ENCODE results near the gene GALNT2.

GALNT2 gene

GRCh38 chr1:230077011-230077410 lies 10.0 kb downstream of the GALNT2 start:
- H3K9me3 ChIP-seq (ENCODE audit: insufficient read depth, low read length): no peaks in the 10 kb centered on the region
- H3K9ac ChIP-seq (ENCODE audit: insufficient read length, low read depth): no peak overlapping the region
- H3K36me3 ChIP-seq (ENCODE audit: insufficient read depth, insufficient read length, low read length): peaks cover 29% of the 10 kb centered on the region
- H3K4me1 ChIP-seq (ENCODE audit: insufficient read depth, insufficient read length): peaks cover 13% of the 10 kb centered on the region
- TF ChIP-seq YY1 (IDR thresholded peaks at IDR 0.05; ENCODE audit: insufficient read depth, insufficient read length) (no peak), ZNF274 (IDR thresholded peaks at IDR 0.05; ENCODE audit: low read depth, low read length) (no peak), SUZ12 (IDR thresholded peaks at IDR 0.05; ENCODE audit: extremely low read depth, insufficient read depth, insufficient read length) (no peak)
- no peak for DNase-seq (ENCODE audit: low read depth, low spot score)
- H3K4me3 ChIP-seq (ENCODE audit: insufficient read length, low read depth): no peak overlapping the region
- H3K27me3 ChIP-seq (ENCODE audit: insufficient read depth, insufficient read length): no peaks in the 10 kb centered on the region

DNA sequence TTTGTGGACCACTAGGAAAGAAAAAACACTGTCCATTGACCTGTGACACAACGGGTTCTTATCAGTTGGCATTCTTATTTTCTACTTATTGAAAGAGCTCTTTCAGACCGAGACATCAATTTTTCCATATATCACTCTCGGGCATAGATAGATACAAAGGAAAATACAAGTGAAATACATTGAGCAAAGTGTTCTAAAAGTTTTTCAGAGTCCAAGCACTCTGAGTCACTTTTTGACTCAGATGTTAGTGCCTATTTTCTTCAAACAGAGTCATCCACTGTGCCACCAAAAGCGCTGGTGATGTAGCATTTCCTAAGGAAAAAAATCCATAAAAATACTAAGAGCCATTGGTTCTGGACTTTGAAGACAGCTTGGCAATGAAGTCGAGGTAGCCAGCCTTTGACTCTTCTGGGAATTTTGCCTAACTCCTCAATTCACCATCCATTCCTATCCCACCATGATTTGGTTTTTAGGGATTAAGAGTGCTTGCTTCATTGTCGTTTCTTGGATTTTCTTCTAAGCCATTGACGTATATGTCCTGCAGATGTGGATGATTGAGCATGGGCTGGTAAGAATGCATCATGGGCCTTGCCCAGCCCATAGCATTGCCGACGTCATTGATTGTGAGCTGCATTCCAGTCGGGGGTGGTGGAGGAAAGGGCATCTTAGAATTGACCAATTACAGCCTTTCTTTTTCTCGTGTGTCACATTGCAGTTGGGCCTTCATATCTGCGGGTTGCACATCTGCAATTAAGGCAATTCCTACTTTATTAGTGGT lies 10.6 kb downstream of the GALNT2 start:
- TF ChIP-seq ZNF274 (IDR thresholded peaks at IDR 0.05; ENCODE audit: low read depth, low read length): no peak
- Histone ChIP-seq H3K9ac (ENCODE audit: insufficient read length, low read depth) (no peak overlapping the region), H3K4me3 (ENCODE audit: insufficient read length, low read depth) (no peak overlapping the region), H3K27me3 (ENCODE audit: insufficient read depth, insufficient read length) (no peaks in the 10 kb centered on the region), H3K36me3 (ENCODE audit: insufficient read depth, insufficient read length, low read length) (peaks cover 29% of the 10 kb centered on the region), H3K4me1 (ENCODE audit: insufficient read depth, insufficient read length) (peaks cover 11% of the 10 kb centered on the region), H3K9me3 (ENCODE audit: insufficient read depth, low read length) (no peaks in the 10 kb centered on the region; the same call in 1 of the 2 replicates)
- no peak for DNase-seq (ENCODE audit: low read depth, low spot score)

GRCh38 chr1:230079199-230080024 lies 12.4 kb downstream of the GALNT2 start:
- H3K36me3 ChIP-seq (ENCODE audit: insufficient read depth, insufficient read length, low read length): peaks cover 29% of the 10 kb centered on the region
- H3K4me3 ChIP-seq (ENCODE audit: insufficient read length, low read depth): no peak overlapping the region
- no peak for DNase-seq (ENCODE audit: low read depth, low spot score)
- H3K9ac ChIP-seq (ENCODE audit: insufficient read length, low read depth): no peak overlapping the region
- H3K9me3 ChIP-seq (ENCODE audit: insufficient read depth, low read length): no peaks in the 10 kb centered on the region; the same call in 1 of the 2 replicates
- H3K27me3 ChIP-seq (ENCODE audit: insufficient read depth, insufficient read length): no peaks in the 10 kb centered on the region
- TF ChIP-seq YY1 (IDR thresholded peaks at IDR 0.05; ENCODE audit: insufficient read depth, insufficient read length): no peak
- TF ChIP-seq SUZ12 (IDR thresholded peaks at IDR 0.05; ENCODE audit: extremely low read depth, insufficient read depth, insufficient read length): no peak
- TF ChIP-seq ZNF274 (IDR thresholded peaks at IDR 0.05; ENCODE audit: low read depth, low read length): no peak
- H3K4me1 ChIP-seq (ENCODE audit: insufficient read depth, insufficient read length): peaks cover 14% of the 10 kb centered on the region

DNA sequence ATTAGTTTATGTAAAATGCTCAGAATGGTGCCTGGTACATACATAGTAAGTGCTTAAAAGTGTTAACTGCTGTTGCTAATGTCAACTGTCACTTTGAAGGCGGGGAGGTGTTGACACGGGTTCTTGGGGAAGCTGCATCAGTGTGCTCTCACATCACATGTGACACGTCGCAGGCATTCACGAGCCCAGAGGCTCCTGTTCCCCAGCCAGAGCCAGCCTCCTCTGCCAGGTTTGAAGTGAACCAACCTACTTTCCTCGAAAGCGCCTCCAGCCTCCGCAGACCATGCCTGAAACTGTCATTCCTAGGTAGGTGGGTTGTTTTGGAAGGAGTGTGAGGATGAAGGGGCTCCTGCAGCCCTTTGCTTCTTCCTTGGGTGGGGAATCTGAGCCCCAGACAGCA lies 13.8 kb downstream of the GALNT2 start:
- no peaks in the 10 kb centered on the region; the same call in 1 of the 2 replicates for H3K9me3 ChIP-seq (ENCODE audit: insufficient read depth, low read length)
- H3K27me3 ChIP-seq (ENCODE audit: insufficient read depth, insufficient read length): no peaks in the 10 kb centered on the region
- no peak overlapping the region for H3K4me3 ChIP-seq (ENCODE audit: insufficient read length, low read depth)
- H3K9ac ChIP-seq (ENCODE audit: insufficient read length, low read depth): no peak overlapping the region
- DNase-seq (ENCODE audit: low read depth, low spot score): no peak
- peaks cover 18% of the 10 kb centered on the region for H3K4me1 ChIP-seq (ENCODE audit: insufficient read depth, insufficient read length)
- TF ChIP-seq SUZ12 (IDR thresholded peaks at IDR 0.05; ENCODE audit: extremely low read depth, insufficient read depth, insufficient read length) (no peak), YY1 (IDR thresholded peaks at IDR 0.05; ENCODE audit: insufficient read depth, insufficient read length) (no peak)
- H3K36me3 ChIP-seq (ENCODE audit: insufficient read depth, insufficient read length, low read length): peaks cover 28% of the 10 kb centered on the region

DNA sequence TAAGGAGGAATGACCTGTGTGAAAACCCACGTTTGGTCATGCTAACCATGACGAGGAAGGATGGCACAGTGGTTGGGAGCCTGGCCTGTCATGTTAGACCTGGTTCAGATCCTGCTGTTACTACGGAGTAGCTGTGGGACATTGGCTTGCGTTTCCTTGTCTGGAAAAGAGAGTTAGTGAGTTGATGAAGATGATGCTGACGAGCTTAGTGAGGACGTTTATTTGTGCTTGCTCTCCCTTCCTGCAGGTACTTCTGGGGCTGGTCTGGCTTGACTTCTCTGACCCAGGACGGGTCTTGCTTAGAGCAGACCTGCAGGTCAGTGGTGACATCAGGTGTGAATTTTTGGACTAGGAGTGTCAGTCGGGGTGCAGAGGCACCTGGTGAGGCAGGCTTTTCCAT lies 14.7 kb downstream of the GALNT2 start:
- TF ChIP-seq SUZ12 (IDR thresholded peaks at IDR 0.05; ENCODE audit: extremely low read depth, insufficient read depth, insufficient read length) (no peak), YY1 (IDR thresholded peaks at IDR 0.05; ENCODE audit: insufficient read depth, insufficient read length) (no peak), ZNF274 (IDR thresholded peaks at IDR 0.05; ENCODE audit: low read depth, low read length) (no peak)
- DNase-seq (ENCODE audit: low read depth, low spot score): no peak
- peaks cover 19% of the 10 kb centered on the region for H3K36me3 ChIP-seq (ENCODE audit: insufficient read depth, insufficient read length, low read length)
- no peak overlapping the region for H3K9ac ChIP-seq (ENCODE audit: insufficient read length, low read depth)
- no peaks in the 10 kb centered on the region for H3K27me3 ChIP-seq (ENCODE audit: insufficient read depth, insufficient read length)
- H3K4me3 ChIP-seq (ENCODE audit: insufficient read length, low read depth): no peak overlapping the region
- peaks cover 20% of the 10 kb centered on the region for H3K4me1 ChIP-seq (ENCODE audit: insufficient read depth, insufficient read length)
- H3K9me3 ChIP-seq (ENCODE audit: insufficient read depth, low read length): no peaks in the 10 kb centered on the region; the same call in 1 of the 2 replicates

DNA sequence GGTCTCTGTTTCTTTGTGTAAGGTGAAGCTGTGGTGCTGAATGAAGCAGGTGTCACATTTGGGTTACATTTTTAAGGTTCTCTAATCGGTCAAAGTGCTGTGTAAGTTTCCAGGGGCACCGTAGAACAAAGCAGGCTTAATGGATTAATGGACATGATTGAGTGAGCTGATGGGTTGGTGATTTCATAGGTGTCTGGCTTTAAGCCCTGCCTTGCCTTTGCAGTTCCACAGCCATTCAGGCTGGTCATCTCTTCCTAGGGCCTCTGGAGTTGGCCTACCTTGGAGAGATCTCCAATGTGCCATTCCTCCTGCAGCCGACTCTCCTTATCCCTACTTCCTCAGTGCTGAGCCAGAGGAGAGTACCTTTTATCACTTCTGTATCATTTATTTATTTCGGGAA lies 15.2 kb downstream of the GALNT2 start:
- H3K36me3 ChIP-seq (ENCODE audit: insufficient read depth, insufficient read length, low read length): peaks cover 16% of the 10 kb centered on the region
- TF ChIP-seq YY1 (IDR thresholded peaks at IDR 0.05; ENCODE audit: insufficient read depth, insufficient read length) (no peak), ZNF274 (IDR thresholded peaks at IDR 0.05; ENCODE audit: low read depth, low read length) (no peak)
- no peaks in the 10 kb centered on the region for H3K27me3 ChIP-seq (ENCODE audit: insufficient read depth, insufficient read length)
- H3K9me3 ChIP-seq (ENCODE audit: insufficient read depth, low read length): no peaks in the 10 kb centered on the region; the same call in 1 of the 2 replicates
- peaks cover 16% of the 10 kb centered on the region for H3K4me1 ChIP-seq (ENCODE audit: insufficient read depth, insufficient read length)
- DNase-seq (ENCODE audit: low read depth, low spot score): no peak
- H3K4me3 ChIP-seq (ENCODE audit: insufficient read length, low read depth): no peak overlapping the region
- no peak overlapping the region for H3K9ac ChIP-seq (ENCODE audit: insufficient read length, low read depth)

GRCh38 chr1:230083053-230083452 lies 16.0 kb downstream of the GALNT2 start:
- TF ChIP-seq ZNF274 (IDR thresholded peaks at IDR 0.05; ENCODE audit: low read depth, low read length) (no peak), YY1 (IDR thresholded peaks at IDR 0.05; ENCODE audit: insufficient read depth, insufficient read length) (no peak), SUZ12 (IDR thresholded peaks at IDR 0.05; ENCODE audit: extremely low read depth, insufficient read depth, insufficient read length) (no peak)
- no peak for DNase-seq (ENCODE audit: low read depth, low spot score)
- H3K9ac ChIP-seq (ENCODE audit: insufficient read length, low read depth): no peak overlapping the region
- peaks cover 16% of the 10 kb centered on the region for H3K4me1 ChIP-seq (ENCODE audit: insufficient read depth, insufficient read length)
- no peaks in the 10 kb centered on the region; the same call in 1 of the 2 replicates for H3K9me3 ChIP-seq (ENCODE audit: insufficient read depth, low read length)
- H3K4me3 ChIP-seq (ENCODE audit: insufficient read length, low read depth): no peak overlapping the region
- H3K36me3 ChIP-seq (ENCODE audit: insufficient read depth, insufficient read length, low read length): peaks cover 16% of the 10 kb centered on the region
- H3K27me3 ChIP-seq (ENCODE audit: insufficient read depth, insufficient read length): no peaks in the 10 kb centered on the region
